Stimulated activated naive CD8-positive, alpha-beta T cell treated with anti-CD3 and anti-CD28 coated beads, Interleukin-15, Interleukin-2, amounts not matched to agents 100 U/mL and 50 U/mL, for 24 hours (primary cell): ENCODE results near the gene PPME1.

Experiments used
- ATAC-seq: fragments of 150-1000 bp; cut with Tn5 transposase; one replicate; pipeline ENCODE4 v1.10.0; 2021
- DNase-seq: peaks from one replicate; pipeline ENCODE4 v3.0.0; 2021

PPME1 gene

DNA sequence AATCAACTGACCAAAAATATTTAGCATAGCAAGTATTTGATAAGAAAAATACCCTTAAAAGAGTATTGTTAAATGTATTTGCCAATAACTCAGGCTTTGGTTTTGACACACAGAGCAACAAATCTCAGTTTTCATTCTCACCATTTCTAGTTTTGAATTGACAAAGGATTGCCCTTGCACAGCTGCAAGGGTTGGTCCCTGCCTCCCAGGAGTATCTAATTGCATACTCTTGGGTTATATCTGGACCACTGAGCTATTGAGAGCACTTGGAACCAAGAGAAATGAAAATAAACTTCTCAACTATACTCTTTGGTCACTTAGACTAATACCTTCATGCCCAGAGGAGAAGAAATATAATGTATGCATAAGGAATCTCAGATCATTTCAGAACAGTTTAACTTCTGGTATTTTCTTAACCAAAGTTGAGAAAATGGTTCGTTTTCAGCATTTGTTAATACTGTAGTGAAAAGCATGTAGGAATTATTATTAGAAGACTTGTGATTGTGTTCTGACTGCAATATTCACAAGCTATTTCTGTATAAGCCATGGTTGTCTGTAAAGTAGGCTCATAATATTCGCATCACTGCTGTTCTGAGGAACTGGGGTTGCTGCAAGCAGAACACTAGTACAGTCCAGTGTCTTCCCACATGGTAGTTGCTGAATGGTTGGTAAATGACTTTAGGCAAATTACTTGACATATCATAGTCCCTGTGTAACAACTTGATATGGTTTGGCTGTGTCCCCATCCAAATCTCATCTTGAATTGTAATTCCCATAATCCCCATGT, 8.2 kb upstream of the PPME1 start:
- DNase-seq: no peak
- ATAC-seq: no peak

- ATAC-seq (no peak), DNase-seq (no peak)
Observed at GRCh38 chr11:74168838-74169237, 2.3 kb upstream of the PPME1 start.

DNA sequence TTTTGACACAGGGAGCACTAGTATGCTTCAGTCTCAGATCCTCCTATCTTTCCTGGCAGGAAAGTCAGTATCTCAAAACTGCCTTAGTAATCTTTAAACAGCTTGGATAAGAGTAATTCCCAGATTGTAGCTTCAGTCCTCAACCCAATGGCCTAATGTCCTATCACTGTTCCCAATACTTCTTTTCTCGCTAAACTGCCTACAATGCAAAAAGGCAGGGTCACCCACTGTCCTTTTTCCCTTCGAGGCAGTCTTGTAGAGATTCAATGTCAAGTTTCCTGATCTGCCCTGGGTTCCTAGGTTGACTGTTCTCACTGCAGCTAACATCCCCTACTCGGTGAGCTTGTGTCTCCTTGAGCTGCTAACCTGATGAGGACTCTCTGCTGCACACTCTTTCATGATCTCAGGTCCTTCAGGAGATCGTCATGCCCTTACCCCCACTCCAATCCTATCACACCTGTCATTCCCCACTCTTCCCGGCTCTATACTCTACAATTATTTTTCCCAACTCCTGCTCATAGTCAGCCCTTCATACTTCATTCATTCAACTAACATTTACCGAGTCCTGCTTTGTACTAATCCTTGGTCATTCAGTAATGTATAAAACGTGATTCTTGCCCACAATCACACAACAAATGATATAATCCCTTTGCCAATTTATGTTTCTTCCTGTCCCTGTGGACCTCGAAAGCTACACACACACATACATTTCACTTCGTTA, 1.2 kb upstream of the PPME1 start:
- ATAC-seq: no peak
- DNase-seq: no peak

- ATAC-seq (no peak), DNase-seq (no peak)
Observed at GRCh38 chr11:74171630-74171968, 510 bp downstream of the PPME1 start.

DNA sequence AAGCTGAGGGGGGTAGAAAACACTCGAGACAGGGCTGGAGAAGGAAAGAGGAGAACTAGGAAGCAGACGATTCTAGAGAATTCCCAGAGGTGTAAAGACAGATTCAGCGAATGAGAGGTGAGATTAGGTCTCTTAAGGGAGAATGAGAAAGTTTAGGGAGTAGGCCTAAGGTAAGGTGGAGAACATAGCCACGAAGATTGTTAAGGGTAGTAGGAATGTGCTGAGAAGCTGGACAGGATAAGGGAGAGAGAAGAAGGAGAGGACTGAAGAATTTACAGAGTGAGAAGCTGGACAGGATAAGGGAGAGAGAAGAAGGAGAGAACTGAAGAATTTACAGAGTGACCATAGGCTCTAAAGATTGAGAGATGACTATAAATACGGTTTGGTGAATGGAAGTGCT, 908 bp downstream of the PPME1 start:
- no peak for DNase-seq
- no peak for ATAC-seq

DNA sequence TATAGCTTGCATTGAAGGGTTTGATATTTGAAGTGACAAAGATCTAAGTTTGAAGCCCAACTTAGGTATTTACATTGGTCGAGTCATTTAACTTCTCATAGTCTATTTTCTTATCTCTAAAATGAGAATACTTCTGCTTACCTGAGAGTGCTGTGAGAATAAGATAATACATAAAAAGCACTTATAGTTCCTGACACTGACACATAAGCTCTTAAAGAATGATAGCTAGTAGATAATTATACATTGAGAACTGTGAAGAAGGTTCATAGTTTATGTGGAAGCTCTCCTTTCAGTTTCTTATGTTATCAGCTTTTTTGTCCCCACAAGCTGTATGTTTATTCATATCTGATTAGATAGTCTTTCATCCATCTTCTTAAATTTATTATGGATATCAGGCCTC, 4.8 kb downstream of the PPME1 start:
- DNase-seq: no peak
- ATAC-seq: no peak

- ATAC-seq: no peak
Observed at GRCh38 chr11:74179234-74180052, 8.4 kb downstream of the PPME1 start.

GRCh38 chr11:74182635-74183034, 11.5 kb downstream of the PPME1 start:
- no peak for DNase-seq
- no peak for ATAC-seq

More at GRCh38 chr11:74179234-74180052, 8.4 kb downstream of the PPME1 start:
- DNase-seq: no peak

- no peak for ATAC-seq
- DNase-seq: no peak
Observed at GRCh38 chr11:74185285-74185684, 14.2 kb downstream of the PPME1 start.

DNA sequence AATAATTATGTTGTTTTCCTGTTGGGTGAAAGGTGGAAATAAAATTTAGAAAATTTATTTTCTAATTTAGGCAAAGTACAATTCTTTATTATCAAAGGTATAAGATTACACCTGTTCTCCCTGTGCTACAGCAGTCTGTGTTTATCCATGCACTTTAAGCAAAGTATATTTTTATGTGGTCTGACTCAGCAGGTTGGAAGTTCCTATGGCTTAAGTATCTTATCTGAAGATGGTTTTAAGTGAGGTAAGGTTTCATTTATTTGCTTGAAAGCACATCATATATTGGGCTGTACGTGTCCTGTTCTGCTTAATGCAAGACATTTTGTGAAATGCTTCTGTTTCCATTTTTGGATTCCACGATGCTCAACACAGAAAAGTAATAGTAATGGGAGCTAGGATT, 14.6 kb downstream of the PPME1 start:
- DNase-seq: no peak
- ATAC-seq: no peak

- ATAC-seq (no peak), DNase-seq (no peak)
Observed at GRCh38 chr11:74195828-74196227, 24.7 kb downstream of the PPME1 start.

DNA sequence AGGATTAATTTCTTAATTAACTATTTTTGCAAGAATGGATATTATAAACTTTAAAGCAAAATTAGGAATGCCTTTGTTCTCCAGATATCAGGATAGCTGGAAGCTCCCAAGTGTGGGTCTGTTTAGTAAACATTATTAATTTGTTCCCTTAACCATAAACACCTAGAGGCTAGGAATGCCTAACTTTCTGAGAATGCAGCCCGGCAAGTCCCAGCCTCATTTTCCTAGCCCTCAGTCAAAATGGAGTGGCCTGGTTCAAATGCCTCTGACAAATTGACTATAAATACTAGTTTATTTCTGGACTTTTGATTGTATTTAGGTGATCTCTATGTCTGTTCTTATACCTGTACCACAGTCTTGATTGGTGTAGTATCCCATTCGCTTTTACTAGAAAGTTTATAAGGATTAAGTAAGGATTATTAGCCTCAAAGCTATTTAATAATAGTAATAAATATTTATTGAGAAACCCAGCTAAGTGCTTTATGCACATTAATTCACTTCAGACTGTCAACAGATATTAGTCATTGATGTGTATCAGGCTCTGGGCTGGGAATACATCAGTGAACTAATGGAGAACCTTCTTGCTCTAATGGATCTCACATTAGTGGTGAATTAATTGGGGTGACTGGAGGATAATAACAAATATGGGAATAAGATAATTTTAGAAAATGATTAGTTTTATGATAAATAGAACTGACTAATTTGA, 25.8 kb downstream of the PPME1 start:
- DNase-seq (no peak), ATAC-seq (no peak)

DNA sequence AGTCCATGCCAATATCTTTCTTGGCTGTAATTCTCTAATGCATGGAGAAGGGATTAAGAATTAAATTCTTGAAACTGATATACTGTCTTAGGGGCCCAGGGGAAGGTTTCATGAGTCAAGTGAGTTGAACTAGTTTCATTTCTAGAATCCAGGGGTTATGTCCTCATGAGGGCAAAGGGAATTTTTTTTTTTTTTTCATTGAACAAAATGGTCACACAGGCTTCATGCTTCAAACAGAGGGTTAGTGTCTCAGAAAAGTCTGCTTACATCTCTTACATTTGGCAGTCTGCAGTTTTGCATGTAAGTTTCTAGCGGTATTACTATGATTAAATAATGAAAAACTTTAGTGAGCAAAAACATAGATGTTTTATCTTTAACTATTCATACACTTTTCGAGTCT, 32.9 kb downstream of the PPME1 start:
- ATAC-seq: no peak
- no peak for DNase-seq

- DNase-seq (no peak), ATAC-seq (no peak)
Observed at GRCh38 chr11:74204701-74205100, 33.6 kb downstream of the PPME1 start.

DNA sequence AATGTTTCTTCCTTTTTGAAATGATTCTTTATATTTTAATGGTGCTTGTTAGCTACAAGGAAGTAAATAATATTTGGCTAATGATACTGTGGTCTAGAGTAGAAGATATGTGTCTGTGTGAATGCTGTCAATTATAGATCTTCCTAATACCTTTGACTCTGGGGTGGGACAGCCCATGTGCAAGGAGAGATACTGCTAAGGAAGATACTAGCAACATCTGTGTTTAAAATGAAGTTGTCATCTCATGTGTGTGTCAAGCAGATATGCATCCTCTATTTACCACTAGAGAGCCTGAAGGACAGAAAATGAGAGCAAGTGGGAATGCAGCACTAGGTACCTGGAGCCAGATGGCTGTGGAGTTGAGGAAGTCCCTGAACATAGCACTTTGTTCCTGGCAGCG, 34.1 kb downstream of the PPME1 start:
- ATAC-seq (no peak), DNase-seq (no peak)

DNA sequence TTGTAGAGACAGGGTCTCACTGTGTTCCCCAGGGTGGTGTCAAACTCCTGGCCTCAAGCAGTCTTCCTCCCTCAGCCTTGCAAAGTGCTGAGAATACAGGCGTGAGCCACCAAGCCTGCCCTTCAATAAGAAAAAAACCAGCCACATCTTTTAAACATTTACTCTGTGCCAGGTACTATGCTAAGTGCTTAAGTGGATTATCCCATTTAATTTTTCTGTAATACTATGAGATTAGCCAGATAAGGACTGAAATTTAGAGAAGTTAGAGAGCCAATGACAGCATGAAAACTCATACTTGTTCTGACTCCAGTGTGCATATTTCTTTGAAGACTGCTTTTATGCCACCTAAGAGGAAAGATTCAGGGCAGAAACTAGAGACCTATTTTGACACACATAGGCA, 35.7 kb downstream of the PPME1 start:
- no peak for DNase-seq
- no peak for ATAC-seq

- ATAC-seq: no peak
Observed at GRCh38 chr11:74208507-74208906, 37.4 kb downstream of the PPME1 start.

DNA sequence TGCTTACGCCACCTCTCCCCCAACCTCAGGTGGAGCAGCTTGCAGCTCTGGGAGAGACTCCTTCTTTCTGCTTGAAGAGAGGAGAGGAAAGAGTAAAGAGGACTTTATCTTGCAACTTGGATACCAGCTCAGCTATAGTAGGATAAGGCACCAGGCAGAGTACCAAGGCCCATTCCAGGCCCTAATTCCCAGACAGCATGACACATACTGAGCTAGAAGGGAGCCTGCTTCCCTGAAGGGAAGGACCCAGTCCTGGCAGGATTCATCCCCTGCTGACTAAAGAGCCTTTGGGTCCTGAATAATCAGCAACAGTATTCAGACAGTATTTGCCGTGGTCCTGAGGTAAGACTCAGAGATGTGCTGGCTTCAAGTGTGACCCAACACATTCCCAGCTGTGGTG, 41.4 kb downstream of the PPME1 start:
- ATAC-seq (no peak), DNase-seq (no peak)

More at GRCh38 chr11:74208507-74208906, 37.4 kb downstream of the PPME1 start:
- DNase-seq: no peak

DNA sequence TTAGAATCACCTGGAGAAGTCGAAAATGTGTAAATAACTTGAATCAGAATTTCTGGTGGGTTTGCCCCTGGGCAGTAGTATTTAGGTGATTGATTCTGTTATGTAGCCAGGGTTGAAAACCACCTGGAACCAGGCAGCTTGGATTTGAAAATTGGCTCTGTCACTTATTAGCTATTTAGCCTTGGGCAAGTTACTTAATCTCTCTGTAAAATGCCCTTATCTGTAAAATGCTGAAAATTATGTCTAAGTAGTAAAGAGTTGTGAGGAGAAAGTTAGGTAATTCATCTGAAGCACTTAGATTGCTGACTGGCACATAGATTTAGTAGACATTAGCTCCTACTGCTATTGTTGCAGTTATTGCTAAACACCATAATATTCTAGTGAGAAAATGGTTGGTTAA, 49.3 kb downstream of the PPME1 start:
- ATAC-seq (no peak), DNase-seq (no peak)

DNA sequence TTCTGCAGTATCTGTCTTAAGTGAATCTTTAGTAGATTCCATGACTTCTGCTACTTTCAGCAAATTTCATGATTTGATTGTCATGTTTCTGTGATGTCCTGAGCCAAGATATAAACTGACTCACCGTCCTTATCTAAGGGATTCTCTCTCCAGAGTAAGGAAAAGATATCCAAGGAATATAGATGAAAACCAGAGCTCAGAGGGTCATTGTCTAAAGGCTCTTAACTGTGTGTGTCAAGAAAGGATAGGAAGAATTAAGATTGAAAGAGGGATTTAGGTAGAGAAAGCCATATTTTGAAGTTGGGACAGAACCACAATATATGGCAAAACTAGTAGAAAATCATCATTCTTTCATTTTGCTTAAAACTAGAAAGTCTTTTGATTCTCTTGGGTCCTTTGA, 50.7 kb downstream of the PPME1 start:
- no peak for DNase-seq
- ATAC-seq: no peak

GRCh38 chr11:74225565-74225964, 54.5 kb downstream of the PPME1 start:
- ATAC-seq (no peak), DNase-seq (no peak)

- DNase-seq (no peak), ATAC-seq (no peak)
Observed at GRCh38 chr11:74226907-74227306, 55.8 kb downstream of the PPME1 start.
